Measurements from ENCODE around the gene SYT14. TPM values are rescaled to one million over a fixed set of nuclear protein-coding genes. Genes with fewer than 3 reads are reported as not detected.

The SYT14 gene
- polyA plus RNA-seq, 2 of the 4 experiments (the other 2 are of a cell fraction) = 0.01 to 0.06 TPM

- no peak for TF ChIP-seq NFE2L2 (conservative IDR thresholded peaks at IDR 0.05; ENCODE audit: low read length)
- TF ChIP-seq SMC3 (IDR thresholded peaks at IDR 0.05) = no peak
- TF ChIP-seq PHF8 (IDR thresholded peaks at IDR 0.05; ENCODE audit: borderline replicate concordance, low read depth) = no peak
These were observed 132.5 kb downstream of the SYT14 start (continued) for GRCh38 chr1:210070531-210070930.

- H3K4me3 ChIP-seq = no peak overlapping the region
- CTCF ChIA-PET = no interaction called here
- no peak overlapping the region for H3K27ac ChIP-seq
- DNase-seq (ENCODE audit: low read depth in 1 of 2, low spot score in 1 of 2) = no peak
- no peak overlapping the region for H3K4me2 ChIP-seq
- ATAC-seq = no peak
- H3K4me1 ChIP-seq = no peaks in the 10 kb centered on the region
- TF ChIP-seq RNF2 (IDR thresholded peaks at IDR 0.05; ENCODE audit: borderline replicate concordance, low read depth) (no peak), ZC3H11A (IDR thresholded peaks at IDR 0.05) (no peak), E2F6 (IDR thresholded peaks at IDR 0.05; ENCODE audit: borderline replicate concordance, low read depth) (no peak), POLR2AphosphoS2 (conservative IDR thresholded peaks at IDR 0.05; ENCODE audit: low read length) (no peak), HEYL (CRISPR knock-in tag; IDR thresholded peaks at IDR 0.05) (no peak), REST (IDR thresholded peaks at IDR 0.05) (no peak), HOXB5 (CRISPR knock-in tag; IDR thresholded peaks at IDR 0.05) (no peak), BCL3 (IDR thresholded peaks at IDR 0.05) (no peak), MAX (IDR thresholded peaks at IDR 0.05) (no peak), EHF (CRISPR knock-in tag; IDR thresholded peaks at IDR 0.05) (no peak)
- POLR2A ChIA-PET = no interaction called here
- FAIRE-seq = no peak
- H3K9me3 ChIP-seq = no peaks in the 10 kb centered on the region
These were observed 134.1 kb downstream of the SYT14 start for GRCh38 chr1:210072129-210072528.

GRCh38 chr1:210072896-210073504 lies 135.0 kb downstream of the SYT14 start:
- ATAC-seq (no peak), FAIRE-seq (no peak), DNase-seq (ENCODE audit: low read depth in 1 of 2, low spot score in 1 of 2) (no peak)
- TF ChIP-seq MAFK (IDR thresholded peaks at IDR 0.05; ENCODE audit: partially characterized antibody) (no peak), TFCP2L1 (CRISPR knock-in tag; IDR thresholded peaks at IDR 0.05) (no peak), RFX5 (IDR thresholded peaks at IDR 0.05) (no peak), ZNF302 (CRISPR knock-in tag; IDR thresholded peaks at IDR 0.05) (no peak), MYC (IDR thresholded peaks at IDR 0.05; ENCODE audit: borderline replicate concordance, low read length) (no peak), NFE2L2 (conservative IDR thresholded peaks at IDR 0.05; ENCODE audit: low read length) (no peak), GATA3 (IDR thresholded peaks at IDR 0.05; ENCODE audit: borderline replicate concordance) (no peak), JUN (IDR thresholded peaks at IDR 0.05) (no peak), JUNB (IDR thresholded peaks at IDR 0.05) (no peak), RARB (CRISPR knock-in tag; IDR thresholded peaks at IDR 0.05) (no peak), CBX2 (IDR thresholded peaks at IDR 0.05; ENCODE audit: borderline replicate concordance, low read depth) (no peak)
- H3K4me2 ChIP-seq = no peak overlapping the region
- H3K4me1 ChIP-seq = no peaks in the 10 kb centered on the region
- no peak overlapping the region for H3K4me3 ChIP-seq
- no peak overlapping the region for H3K27ac ChIP-seq
- CTCF ChIA-PET = no interaction called here
- POLR2A ChIA-PET = no interaction called here
- no peaks in the 10 kb centered on the region for H3K9me3 ChIP-seq
